Endometrial microvascular endothelial cells (primary cell): ENCODE results near the gene STK32C. TPM values are rescaled to one million over a fixed set of nuclear protein-coding genes. Genes with fewer than 3 reads are reported as not detected.
"Not testable (repeated sequence)": the region's sequence is repeated elsewhere in the genome, so short reads cannot be mapped to it uniquely, and the experiment has no call there.

Source experiments
- in situ Hi-C: cut with HindIII; loops from 2 replicates; pipeline ENCODE4 v1.10.0; 2017; ENCODE audit warnings: low sequenced_read_pairs, low pct_unique_long_range_greater_than_20kb; ENCODE audit errors: inconsistent ontology term
- total RNA-seq: library from RNA; depleted of rRNA; stranded (reverse); fragments of >200 nt; gene quantifications from one replicate; pipeline ENCODE4 v1.2.3, GENCODE V29; 2015; ENCODE audit errors: inconsistent ontology term

STK32C gene
- total RNA-seq, 1 donor from 2014 or later: 16.8 TPM

DNA sequence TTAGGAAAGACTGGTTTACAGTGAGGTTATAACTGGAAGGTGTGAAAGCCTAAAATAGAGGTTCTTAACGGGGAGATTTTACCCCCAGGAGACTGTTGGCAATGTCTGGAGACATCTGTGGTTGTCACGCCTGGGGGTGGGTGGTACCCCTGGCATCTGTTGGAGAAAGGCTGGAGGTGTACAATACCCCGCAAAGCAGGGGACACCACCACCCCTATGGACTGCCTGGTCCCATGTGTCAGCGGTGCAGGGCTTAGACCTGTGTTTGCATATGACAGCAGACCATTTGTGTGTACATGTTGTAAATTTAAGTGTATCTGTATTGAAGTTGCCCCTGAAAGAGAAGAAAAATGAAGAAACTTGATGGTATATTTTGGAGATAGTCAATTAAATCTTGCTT lies 34.0 kb upstream of the STK32C start:
- in situ Hi-C loops: loop anchor here (10.0 kb wide), 1 partner anchor 107 kb away; no protein-coding TSS in a partner anchor

DNA sequence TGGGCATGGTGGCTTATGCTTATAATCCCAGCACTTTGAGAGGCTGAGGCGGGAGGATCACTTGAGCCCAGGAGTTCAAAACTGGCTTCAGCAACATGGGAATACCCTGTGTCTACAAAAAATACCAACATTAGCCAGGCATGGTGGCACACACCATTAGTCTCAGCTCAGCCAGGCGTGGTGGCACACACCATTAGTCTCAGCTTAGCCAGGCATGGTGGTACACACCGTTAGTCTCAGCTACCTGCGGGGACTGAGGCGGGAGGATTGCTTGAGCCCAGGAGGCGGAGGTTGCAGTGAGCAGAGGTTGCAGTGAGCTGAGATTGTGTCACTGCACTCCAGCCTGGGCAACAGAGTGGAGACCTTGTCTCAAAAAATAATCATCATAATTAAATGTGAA lies 33.3 kb upstream of the STK32C start:
- in situ Hi-C loops: loop anchor here (10.0 kb wide), 1 partner anchor 106 kb away; no protein-coding TSS in a partner anchor

DNA sequence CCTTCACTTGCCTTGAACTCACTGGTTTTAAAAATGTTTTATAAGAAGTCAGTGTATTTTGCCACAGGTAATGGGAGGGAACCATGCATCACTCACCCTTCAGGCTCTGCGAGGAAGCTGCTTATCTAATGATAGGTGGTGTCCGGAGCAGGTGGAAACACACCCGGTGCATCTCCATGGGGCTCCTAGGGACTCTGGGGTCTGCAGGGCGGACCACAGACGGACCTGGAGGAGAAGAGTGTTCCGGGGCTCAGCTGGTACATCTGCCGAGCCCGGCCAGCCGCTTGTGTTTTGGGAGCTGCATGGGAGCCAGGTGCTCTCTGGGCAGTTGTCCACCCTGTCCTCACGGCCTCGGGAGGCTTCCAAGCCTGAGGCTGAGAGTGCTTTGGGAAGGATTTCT lies 31.5 kb upstream of the STK32C start:
- in situ Hi-C loops: no loop called here

DNA sequence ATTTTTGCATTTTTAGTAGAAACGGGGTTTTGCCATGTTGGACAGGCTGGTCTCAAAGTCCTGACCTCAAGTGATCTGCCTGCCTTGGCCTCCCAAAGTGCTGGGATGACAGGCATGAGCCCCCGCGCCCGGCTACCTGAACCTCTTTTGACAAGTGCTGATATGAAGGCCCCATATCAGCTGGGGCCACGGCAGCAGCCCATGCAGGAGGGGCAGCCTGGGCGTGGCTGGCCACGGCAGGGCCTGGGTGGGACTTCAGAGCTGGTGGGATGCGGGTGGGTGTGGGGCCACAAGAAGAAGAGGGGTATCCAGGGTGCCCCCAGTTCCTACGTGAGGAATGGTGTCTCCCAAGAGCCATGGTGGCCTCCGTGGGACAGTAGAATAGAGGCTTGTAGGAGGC lies 31.1 kb upstream of the STK32C start:
- in situ Hi-C loops: no loop called here

DNA sequence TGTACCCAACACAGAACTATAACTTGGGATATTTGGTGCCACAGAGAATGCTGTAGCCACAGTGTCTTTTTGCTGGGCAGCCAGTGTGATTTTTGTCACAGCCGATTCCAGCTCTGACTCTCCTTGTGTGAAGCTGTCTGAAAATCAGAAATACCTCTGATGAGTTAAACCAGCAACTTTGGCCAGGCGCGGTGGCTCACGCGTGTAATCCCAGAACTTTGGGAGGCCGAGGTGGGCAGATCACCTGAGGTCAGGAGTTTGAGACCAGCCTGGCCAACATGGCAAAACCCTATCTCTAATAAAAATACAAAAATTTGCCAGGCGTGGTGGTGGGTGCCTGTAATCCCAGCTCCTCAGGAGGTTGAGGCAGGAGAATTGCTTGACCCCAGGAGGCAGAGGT lies 30.1 kb upstream of the STK32C start:
- in situ Hi-C loops: not testable (repeated sequence)

DNA sequence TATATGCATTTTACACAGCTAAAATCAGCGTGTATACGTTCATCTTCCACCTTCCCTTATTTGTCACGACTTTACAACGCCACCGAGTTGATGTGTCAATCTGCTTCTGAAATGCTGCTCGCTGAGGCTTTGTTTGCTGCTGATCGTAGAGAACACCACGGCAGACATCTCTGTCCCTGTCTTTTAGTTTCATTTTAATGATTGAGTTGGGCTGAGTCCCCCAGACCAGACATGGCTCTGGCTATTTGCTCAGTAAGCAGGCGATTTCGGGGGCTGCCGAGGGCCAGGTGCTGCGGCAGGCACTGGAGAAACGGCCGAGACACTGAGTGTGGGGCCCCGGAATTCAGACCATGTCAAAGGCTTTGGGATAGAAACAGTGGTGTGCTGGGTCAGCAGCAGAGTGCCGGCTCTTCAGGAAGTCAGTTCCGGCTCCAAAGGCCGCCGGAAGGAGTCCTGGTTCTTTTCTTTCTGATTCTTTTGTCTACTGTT lies 29.2 kb upstream of the STK32C start:
- in situ Hi-C loops: no loop called here

DNA sequence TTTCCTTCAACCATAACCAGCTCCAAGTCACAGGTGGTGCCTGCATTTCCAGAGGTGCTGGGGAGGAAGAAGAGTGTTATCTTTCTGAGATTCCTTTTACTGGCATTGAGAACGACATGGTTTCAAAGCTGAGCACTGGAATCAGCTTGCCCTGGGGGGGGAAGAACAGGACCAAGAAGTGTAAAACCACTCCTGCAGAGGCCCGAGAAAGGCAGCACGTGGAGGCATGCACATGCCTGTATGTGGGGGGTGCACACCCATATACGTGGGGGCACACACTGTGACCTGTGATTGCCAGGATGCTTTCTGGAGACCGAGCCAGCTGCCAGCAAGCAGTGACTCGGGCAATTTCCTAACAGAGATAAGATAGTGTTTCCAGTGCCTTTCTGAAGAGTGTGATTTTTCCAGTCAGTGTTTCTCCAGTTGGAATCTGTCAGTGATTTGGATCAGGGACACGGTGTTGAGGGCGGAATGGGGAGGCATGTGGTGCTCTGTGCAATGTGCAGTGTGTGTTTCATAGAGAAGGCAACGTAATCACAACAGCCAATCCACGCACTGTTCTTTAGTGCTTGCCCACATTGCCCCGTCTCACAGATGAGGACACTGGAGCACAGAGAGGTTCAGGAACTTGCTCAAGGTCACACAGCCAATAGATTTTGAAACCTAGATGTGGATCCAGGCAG lies 28.5 kb upstream of the STK32C start:
- in situ Hi-C loops: no loop called here

DNA sequence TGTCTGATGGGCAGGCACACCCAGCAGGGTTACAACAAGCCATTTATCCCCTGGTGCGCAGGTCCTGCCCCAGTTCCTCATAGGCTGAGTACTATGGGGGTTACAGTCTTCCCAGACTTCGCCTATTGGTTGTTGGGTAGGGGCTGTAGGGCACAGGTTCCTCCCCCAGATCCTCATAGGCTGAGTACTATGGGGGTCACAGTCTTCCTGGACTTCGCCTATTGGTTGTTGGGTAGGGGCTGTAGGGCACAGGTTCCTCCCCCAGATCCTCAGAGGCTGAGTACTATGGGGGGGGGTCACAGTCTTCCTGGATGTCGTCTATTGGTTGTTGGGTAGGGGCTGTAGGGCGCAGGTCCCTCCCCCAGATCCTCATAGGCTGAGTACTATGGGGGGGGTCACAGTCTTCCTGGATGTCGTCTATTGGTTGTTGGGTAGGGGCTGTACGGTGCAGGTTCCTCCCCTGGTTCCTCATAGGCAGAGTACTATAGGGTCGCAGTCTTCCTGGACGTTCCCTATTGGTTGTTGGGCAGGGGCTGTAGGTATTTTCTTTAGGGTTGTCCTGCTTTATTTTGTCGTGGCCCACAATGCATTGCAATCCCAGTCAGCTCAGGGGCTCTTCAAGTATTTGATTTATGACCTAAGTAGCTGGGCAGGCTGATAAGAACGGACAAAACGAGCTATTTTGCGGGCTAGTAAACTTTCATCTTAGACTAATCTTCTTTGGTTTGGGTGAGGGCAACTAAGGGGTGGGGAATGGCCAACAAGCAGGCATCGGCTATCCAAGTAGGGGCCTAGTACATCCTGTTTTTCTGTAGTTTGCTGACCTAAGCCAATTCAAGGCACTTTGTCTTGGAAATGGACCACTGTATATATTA lies 27.7 kb upstream of the STK32C start:
- in situ Hi-C loops: no loop called here

DNA sequence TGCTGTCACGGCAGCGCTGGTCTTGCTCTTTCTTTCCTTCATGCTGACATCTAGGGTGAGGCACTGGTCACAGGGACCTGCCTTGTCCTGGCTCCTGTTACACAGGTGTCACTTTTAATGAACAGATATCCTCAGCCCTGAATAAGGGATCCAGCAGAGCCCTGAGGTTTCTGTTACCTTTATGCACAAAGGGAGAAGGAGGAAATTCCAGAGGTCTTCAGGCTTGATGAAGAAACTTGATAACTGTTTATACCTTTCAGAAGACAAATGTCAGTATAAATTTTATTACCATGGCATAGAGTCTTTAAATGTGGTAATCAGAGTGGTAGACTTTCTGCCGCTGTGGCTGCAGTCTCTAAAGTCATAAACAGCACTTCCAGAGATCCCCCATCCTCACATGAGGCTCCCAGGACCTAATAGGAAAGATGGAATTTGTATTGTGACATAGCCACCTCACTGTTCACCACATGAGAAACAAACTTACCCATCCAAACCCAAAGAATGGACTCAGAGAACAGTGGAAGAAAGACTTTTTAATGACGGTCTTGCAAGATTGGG lies 27.0 kb upstream of the STK32C start:
- in situ Hi-C loops: no loop called here

DNA sequence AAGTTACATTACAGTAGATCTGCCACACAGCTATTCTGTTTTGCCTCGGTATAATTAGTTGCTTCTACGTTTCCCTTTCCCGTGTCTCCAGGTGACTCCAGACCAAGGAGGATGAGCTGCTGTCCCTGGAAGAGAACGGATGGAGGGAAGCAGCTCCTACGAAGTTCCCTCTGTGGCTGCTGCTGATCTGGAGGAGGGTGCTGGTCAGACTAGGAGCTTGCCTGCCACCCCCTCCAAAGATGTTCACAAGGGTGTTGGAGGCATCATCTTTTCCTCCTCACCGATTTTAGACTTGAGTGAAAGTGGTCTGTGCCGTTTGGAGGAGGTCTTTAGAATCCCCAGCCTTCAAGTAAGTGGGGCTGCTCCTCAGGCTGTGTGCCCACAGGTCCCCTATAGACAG lies 25.6 kb upstream of the STK32C start:
- in situ Hi-C loops: no loop called here

DNA sequence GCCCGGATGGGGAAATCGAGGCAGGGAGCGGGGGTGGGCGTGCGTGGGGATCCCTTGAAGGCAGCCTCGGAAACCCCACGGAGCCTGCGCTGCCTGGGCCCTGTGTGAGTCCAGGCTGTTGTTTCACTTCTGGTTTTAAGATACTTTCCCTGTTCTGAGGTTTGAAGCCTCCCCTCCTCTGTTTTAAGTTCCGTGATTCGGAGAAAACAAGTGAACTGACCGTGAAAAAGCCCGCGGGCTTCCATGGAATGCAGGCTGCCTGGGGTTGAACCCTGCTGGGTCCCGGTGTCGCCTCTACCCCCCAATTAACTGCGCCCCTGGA lies 24.6 kb upstream of the STK32C start:
- in situ Hi-C loops: no loop called here

DNA sequence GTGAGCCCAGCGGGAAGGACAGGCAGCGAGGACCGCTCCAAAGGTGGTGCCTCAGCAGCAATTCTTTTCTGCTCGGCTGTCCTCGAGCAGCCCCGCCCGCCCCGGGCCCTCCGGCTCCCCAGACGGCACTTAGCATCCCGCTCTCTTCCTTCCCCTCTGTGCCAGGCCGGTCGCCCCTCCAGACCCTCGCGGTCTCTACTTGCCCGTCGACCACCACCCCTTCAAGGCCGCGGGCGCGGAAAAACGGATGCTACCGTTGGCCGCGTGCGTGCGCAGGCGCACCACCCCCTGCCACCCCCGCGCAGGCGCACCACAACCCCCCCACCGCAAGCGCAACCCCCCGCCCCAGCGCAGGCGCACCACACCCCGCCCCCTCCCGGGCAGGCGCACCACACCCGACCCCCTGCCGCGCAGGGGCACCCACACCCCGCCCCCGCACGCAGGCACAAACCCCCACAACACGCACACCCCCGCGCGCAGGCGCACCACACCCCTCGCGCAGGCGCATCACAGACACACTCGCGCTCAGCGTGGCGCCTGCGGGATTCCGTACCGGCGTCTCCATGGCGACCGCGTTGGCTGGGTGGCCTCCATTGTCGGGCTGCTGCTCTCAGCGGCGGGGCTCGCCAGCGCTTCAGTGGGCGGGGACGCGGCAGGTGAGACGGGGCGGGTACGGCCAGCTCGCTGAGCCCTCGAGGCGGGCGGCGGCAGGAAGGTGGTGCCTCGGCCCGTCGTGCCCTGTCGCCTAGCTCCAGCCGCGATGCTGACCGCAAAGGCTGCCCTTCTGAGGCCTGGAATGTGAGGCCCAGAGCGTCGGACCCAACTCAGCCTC lies 24.1 kb upstream of the STK32C start, which contains the start of gene LRRC27:
TSS of gene LRRC27 (plus strand) at position 593 of the 832 bp plus-strand sequence. CDS start 1,332 bp downstream, outside the sequence.
- in situ Hi-C loops: no loop called here

DNA sequence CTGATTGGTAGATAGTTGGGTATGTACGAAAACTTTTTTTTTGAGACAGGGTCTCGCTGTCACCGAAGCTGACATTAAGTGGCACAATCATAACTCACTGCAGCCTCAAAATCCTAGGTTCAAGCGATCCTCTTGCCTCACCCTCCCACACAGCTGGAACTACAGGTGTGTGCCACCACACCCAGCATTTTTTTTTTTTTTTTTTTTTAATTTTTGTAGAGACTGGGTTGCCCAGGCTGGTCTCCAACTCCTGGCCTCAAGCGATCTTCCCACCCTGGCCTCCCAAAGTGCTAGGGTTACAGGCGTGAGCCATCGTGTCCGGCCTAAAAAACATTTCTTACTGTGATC lies 22.7 kb upstream of the STK32C start:
- in situ Hi-C loops: no loop called here

DNA sequence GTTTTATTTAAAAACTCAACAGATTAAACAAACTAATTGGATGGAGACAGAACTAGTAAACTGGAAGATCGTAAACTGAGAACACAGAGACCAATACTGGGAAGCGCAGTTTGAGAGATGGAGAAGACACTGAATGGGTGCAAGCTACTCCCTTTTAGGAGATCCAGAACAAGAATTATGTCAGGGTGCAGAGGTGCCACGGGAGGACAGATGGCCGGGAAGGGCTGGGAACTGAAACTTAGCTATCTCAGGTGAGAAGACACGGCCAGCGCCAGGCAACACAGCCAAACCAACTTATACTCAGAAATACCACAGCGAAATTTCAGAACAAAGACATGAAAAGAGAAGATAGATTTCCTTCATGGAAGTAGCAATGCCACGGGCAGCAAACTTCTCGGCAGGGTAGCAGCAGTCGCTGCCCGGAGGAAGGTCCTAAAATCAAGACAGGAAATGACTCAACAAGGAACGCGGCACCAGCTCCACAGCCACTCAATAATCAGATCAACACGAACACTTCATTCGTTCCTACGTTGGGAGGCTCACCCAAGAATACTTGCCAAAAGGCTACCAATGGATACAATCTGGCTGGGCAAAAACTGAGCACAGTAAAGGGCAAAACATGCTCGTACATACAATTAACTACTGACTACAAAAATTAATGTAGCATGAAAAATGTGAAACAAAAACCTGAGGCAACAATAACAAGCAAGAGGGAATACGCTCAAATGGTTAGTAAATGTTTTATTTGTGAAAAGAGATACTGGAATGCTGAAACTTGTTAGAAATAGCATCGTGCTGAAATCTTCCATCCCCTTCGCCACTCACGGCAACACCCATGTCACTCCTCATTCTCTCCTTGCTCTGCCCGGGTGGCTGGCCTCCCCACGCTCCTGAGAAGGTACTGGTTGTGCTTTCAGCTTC lies 22.1 kb upstream of the STK32C start:
- in situ Hi-C loops: no loop called here

DNA sequence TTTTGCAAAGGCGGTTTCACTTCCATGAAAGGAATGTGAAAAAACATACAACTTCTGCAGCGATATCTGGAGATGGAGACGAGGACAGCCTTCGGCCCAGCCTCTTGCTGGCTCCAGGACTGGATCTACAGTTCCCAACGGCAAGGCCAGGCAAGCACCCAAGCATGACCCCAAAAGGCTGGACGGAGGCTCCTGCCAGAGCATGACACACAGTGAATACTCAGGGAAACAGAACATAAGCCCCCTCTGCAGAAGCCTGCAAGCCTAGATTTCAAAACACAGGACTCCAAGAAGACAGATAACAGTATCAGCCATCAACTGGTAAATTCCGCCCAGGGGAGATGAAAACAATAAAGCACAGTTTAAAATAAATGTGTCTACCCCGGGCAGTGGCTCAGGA lies 21.0 kb upstream of the STK32C start:
- in situ Hi-C loops: no loop called here

DNA sequence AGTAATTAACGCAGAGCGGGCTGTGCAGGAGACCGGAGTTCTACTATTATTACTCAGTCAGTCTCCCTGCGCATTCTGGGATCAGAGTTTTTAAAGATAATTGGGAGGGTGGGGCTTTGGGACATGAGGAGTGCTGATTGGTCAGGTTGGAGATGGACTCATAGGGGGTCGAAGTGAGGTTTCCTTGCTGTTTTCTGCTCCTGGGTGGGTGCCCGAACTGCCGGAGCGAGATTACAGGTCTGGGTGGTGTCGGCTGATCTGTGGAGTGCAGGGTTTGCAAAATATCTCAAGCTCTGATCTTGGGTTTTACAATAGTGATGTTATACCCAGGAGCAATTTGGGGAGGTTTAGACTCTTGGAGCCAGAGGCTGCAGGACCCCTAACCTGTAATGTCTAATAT lies 20.4 kb upstream of the STK32C start:
- in situ Hi-C loops: no loop called here

DNA sequence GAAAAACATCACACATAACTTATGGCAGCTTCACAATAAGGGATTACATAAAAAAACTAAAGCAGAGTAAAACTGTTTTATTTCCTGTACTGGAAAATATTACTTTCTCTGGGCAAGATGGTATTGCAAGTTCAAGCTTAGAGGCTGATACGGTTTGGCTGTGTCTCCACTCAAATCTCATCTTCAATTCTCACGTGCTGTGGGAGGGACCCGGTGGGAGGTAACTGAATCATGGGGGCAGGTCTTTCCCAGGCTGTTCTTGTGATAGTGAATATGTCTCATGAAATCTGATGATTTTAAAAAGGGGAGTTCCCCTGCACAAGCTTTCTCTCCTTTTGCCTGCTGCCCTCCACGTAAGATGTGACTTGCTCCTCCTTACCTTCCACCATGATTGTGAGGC lies 19.2 kb upstream of the STK32C start:
- in situ Hi-C loops: no loop called here

DNA sequence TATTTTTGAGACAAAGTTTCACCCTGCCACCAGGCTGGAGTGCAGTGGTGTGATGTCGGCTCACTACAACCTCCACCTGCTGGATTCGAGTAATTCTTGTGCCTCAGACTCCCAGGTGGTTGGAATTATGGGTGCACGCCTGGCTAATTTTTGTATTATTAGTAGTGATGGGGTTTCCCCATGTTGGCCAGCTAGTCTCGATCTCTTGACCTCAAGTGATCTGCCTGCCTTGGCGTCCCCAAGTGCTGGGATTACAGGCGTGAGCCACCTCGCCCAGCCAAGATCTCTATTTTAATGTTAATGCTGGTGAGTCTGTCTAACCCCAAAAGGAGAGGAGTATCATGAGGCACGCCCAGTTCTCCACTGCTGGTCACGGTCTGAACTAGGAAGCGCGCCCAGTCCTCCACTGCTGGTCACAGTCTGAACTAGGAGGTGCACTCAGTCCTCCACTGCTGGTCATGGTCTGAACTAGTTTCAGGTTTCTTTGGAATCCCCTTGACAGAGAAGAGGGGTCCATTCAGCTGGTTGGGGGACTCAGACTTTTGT lies 18.7 kb upstream of the STK32C start:
- in situ Hi-C loops: no loop called here
